ENCODE results near the gene RPS27.

DNA sequence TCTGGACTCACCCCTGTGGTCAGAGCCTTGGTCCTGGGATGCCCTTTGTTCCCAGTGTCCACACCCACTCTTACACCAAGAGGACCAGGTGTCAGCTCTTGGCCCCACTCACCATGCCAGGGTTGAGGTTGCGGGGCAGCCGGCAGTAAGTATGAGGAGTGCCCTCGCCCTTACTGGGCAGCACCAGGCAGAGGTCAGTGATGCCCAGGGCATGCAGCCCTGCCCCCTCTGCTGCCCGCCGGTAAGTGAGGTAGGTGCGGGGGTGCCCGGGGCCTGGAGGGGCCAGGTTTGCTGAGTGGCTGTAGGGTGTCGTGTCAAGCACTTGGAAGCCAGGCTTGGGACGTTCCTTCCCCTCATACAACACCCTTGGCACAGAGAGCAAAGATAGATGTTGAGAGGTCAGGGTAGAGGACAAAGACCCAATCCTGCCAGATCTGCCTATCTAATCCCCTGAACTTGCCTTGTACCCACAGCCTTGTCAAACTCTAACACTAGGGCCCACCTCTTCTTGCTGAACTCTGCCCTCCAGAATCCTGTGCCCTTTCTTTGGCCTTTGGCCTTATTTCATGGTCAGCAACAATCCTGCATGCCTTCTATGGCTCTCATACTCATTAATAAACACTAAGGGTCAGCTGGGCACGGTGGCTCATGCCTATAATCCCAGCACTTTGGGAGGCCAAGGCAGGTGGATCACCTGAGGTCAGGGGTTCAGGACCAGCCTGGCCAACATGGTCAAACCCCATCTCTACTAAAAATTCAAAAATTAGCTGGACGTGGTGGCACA, 47.6 kb upstream of the RPS27 start:
- no peak for TF ChIP-seq POLR2A (IDR thresholded peaks at IDR 0.05)
- TF ChIP-seq, protein P1, sequence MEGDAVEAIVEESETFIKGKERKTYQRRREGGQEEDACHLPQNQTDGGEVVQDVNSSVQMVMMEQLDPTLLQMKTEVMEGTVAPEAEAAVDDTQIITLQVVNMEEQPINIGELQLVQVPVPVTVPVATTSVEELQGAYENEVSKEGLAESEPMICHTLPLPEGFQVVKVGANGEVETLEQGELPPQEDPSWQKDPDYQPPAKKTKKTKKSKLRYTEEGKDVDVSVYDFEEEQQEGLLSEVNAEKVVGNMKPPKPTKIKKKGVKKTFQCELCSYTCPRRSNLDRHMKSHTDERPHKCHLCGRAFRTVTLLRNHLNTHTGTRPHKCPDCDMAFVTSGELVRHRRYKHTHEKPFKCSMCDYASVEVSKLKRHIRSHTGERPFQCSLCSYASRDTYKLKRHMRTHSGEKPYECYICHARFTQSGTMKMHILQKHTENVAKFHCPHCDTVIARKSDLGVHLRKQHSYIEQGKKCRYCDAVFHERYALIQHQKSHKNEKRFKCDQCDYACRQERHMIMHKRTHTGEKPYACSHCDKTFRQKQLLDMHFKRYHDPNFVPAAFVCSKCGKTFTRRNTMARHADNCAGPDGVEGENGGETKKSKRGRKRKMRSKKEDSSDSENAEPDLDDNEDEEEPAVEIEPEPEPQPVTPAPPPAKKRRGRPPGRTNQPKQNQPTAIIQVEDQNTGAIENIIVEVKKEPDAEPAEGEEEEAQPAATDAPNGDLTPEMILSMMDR (IDR thresholded peaks at IDR 0.05): no peak

Data from vagina (tissue), 2 donors.